Cardiac muscle cell (in vitro differentiated cells and primary cell): Measurements from ENCODE around the gene OR4D2. TPM values are rescaled to one million over a fixed set of nuclear protein-coding genes. Genes with fewer than 3 reads are reported as not detected.
A peak's percentile ranks its signal among the peaks of the same experiment; 100 is the strongest.

Experiments used
- DNase-seq, 2 donors: peaks; one replicate each; pipeline versions ENCODE4 v3.0.0 to v3.0.0-alpha.2; 2010 to 2017; ENCODE audit warnings: low read depth in 1 of 2, low spot score in 1 of 2
- H3K27ac ChIP-seq: fragments of 200-600 bp; sonication (generic); 2 replicates; pipeline ENCODE4 v1.5.1; 2016
- H3K27me3 ChIP-seq: fragments of 200-600 bp; sonication (generic); 2 replicates; pipeline ENCODE4 v1.6.0; 2016; ENCODE audit warnings: control low read depth
- H3K36me3 ChIP-seq: fragments of 200-600 bp; sonication (generic); 2 replicates; pipeline ENCODE4 v1.5.1; 2016; ENCODE audit warnings: control low read depth
- H3K4me1 ChIP-seq: fragments of 200-600 bp; sonication (generic); 2 replicates; pipeline ENCODE4 v1.8.1; 2017; ENCODE audit warnings: low read depth, mild to moderate bottlenecking, mixed run types
- H3K4me3 ChIP-seq: fragments of 200-600 bp; sonication (generic); 2 replicates; pipeline ENCODE4 v1.5.1; 2016; ENCODE audit warnings: mild to moderate bottlenecking
- H3K9me3 ChIP-seq: fragments of 200-600 bp; sonication (generic); 2 replicates; pipeline ENCODE4 v1.5.1; 2017; ENCODE audit warnings: low read depth, mild to moderate bottlenecking, control low read depth
- polyA plus RNA-seq: library from polyadenylated mRNA; unstranded; fragments of >200 nt; fragmentation: Nextera tagmentation; extraction: Ambion mirVana; gene quantifications from 2 replicates; pipeline ENCODE4 v1.2.1, GENCODE V29; 2016
- total RNA-seq: library from RNA; depleted of rRNA; stranded (reverse); fragments of >200 nt; gene quantifications from 2 replicates; pipeline ENCODE4 v1.2.3, GENCODE V29; 2016
- TF ChIP-seq, protein P1 (sequence below): IDR thresholded peaks from 2 replicates; pipeline ENCODE4 v1.5.1; 2012; ENCODE audit warnings: low read depth, mild to moderate bottlenecking, low read length

The OR4D2 gene
- total and polyA plus RNA-seq, 2 experiments from 2014 or later, result not detected

DNA sequence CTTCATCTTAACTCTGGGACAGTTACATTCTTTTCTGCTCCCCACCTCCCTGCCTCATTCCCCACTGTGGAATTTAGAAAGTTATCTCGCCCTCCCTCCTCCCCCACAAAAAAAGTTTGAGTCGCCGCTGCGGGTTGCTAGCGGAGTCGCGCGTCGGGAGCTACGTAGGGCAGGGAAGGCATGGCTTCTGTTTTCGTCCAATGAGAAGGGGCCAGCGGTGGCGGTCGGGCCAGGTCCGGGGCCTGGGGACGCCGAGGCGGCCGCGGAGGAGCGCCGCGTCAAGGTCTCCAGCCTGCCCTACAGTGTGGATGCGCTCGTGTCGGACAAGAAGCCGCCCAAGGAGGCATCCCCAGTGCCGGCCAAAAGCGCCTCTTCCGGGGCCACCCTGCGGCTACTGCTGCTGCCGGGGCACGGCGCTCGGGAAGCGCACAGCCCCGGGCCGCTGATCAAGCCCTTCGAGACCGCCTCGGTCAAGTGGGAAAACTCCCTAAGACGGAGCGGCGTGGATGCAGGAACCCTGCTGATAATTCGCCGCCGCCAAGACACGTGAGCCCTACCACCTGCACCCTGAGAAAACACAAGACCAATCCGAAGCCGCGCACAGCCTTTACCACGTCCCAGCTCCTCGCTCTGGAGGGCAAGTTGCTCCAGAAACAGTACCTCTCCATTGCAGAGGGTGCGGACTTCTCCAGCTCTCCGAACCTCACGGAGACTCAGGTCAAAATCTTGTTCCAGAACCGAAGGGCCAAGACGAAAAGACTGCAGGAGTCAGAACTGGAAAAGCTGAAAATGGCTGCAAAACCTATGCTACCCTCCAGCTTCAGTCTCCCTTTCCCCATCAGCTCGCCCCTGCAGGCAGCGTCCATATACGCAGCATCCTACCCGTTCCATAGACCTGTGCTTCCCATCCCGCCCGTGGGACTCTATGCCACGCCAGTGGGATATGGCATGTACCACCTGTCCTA is 9.7 kb upstream of the OR4D2 start:
- Histone ChIP-seq H3K4me3 (peak overlapping the region; percentile 39), H3K27me3 (peaks cover 94% of the 10 kb centered on the region), H3K36me3 (no peaks in the 10 kb centered on the region), H3K27ac (no peak overlapping the region), H3K9me3 (no peaks in the 10 kb centered on the region), H3K4me1 (no peaks in the 10 kb centered on the region)
- DNase-seq, result peak; percentile 9 to 65
- TF ChIP-seq, protein P1, sequence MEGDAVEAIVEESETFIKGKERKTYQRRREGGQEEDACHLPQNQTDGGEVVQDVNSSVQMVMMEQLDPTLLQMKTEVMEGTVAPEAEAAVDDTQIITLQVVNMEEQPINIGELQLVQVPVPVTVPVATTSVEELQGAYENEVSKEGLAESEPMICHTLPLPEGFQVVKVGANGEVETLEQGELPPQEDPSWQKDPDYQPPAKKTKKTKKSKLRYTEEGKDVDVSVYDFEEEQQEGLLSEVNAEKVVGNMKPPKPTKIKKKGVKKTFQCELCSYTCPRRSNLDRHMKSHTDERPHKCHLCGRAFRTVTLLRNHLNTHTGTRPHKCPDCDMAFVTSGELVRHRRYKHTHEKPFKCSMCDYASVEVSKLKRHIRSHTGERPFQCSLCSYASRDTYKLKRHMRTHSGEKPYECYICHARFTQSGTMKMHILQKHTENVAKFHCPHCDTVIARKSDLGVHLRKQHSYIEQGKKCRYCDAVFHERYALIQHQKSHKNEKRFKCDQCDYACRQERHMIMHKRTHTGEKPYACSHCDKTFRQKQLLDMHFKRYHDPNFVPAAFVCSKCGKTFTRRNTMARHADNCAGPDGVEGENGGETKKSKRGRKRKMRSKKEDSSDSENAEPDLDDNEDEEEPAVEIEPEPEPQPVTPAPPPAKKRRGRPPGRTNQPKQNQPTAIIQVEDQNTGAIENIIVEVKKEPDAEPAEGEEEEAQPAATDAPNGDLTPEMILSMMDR, result no peak

- Histone ChIP-seq H3K4me3 (no peak overlapping the region), H3K27ac (no peak overlapping the region), H3K4me1 (no peaks in the 10 kb centered on the region), H3K36me3 (no peaks in the 10 kb centered on the region), H3K27me3 (peaks cover 94% of the 10 kb centered on the region), H3K9me3 (no peaks in the 10 kb centered on the region)
- TF ChIP-seq, protein P1, result no peak
- no peak for DNase-seq
These were observed 8.6 kb upstream of the OR4D2 start for GRCh38 chr17:58158181-58158580.

DNA sequence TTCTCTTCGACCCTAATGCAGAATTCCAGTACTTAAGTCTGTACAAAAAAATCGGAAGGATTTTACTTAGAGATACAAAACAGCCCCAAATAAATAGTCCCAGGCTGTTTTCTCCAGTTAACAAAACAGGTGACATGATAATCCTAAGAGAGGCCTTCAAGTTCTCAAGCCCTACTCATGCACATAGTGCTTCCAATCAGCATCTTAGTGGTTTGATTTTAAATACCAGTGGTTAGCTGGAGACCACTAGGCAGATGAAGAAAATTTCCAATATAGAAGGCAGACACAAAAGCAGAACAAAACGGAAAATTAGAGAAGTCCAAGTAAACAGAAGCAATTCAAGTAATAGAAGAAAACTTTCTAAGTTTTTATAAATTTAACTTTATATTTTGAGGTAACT is 5.2 kb upstream of the OR4D2 start:
- Histone ChIP-seq H3K27me3 (peaks cover 79% of the 10 kb centered on the region), H3K27ac (no peak overlapping the region), H3K9me3 (no peaks in the 10 kb centered on the region), H3K36me3 (no peaks in the 10 kb centered on the region), H3K4me1 (no peaks in the 10 kb centered on the region), H3K4me3 (no peak overlapping the region)
- DNase-seq, result no peak
- TF ChIP-seq, protein P1, result no peak

- no peak overlapping the region for H3K27ac ChIP-seq
- no peak for DNase-seq
- H3K27me3 ChIP-seq, result peaks cover 63% of the 10 kb centered on the region
- no peaks in the 10 kb centered on the region for H3K9me3 ChIP-seq
- no peaks in the 10 kb centered on the region for H3K4me1 ChIP-seq
- no peaks in the 10 kb centered on the region for H3K36me3 ChIP-seq
- no peak overlapping the region for H3K4me3 ChIP-seq
- TF ChIP-seq, protein P1, result no peak
These were observed 801 bp upstream of the OR4D2 start for GRCh38 chr17:58165981-58166380.

GRCh38 chr17:58170622-58171021 is 3.8 kb downstream of the OR4D2 start:
- TF ChIP-seq, protein P1, result no peak
- Histone ChIP-seq H3K27ac (no peak overlapping the region), H3K9me3 (no peaks in the 10 kb centered on the region), H3K27me3 (peaks cover 26% of the 10 kb centered on the region), H3K4me1 (no peaks in the 10 kb centered on the region), H3K36me3 (no peaks in the 10 kb centered on the region), H3K4me3 (no peak overlapping the region)
- no peak for DNase-seq
